ENCODE results near the gene CLEC6A.

GRCh38 chr12:8455727-8456360 lies at the start of gene CLEC6A:
- TF ChIP-seq, protein P1, sequence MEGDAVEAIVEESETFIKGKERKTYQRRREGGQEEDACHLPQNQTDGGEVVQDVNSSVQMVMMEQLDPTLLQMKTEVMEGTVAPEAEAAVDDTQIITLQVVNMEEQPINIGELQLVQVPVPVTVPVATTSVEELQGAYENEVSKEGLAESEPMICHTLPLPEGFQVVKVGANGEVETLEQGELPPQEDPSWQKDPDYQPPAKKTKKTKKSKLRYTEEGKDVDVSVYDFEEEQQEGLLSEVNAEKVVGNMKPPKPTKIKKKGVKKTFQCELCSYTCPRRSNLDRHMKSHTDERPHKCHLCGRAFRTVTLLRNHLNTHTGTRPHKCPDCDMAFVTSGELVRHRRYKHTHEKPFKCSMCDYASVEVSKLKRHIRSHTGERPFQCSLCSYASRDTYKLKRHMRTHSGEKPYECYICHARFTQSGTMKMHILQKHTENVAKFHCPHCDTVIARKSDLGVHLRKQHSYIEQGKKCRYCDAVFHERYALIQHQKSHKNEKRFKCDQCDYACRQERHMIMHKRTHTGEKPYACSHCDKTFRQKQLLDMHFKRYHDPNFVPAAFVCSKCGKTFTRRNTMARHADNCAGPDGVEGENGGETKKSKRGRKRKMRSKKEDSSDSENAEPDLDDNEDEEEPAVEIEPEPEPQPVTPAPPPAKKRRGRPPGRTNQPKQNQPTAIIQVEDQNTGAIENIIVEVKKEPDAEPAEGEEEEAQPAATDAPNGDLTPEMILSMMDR (IDR thresholded peaks at IDR 0.05; ENCODE audit: low read depth, low read length) = no peak
- no peak for TF ChIP-seq EZH2phosphoT487 (IDR thresholded peaks at IDR 0.05; ENCODE audit: low read depth)

Measured in OCI-LY3 (cell line).